ENCODE results near the gene C10orf105.
A peak's percentile ranks its signal among the peaks of the same experiment; 100 is the strongest.

The C10orf105 gene

GRCh38 chr10:71737001-71737833, 17.6 kb upstream of the C10orf105 start:
- no peak for DNase-seq

- DNase-seq: no peak
These were observed 17.0 kb upstream of the C10orf105 start for GRCh38 chr10:71736570-71736952.

DNA sequence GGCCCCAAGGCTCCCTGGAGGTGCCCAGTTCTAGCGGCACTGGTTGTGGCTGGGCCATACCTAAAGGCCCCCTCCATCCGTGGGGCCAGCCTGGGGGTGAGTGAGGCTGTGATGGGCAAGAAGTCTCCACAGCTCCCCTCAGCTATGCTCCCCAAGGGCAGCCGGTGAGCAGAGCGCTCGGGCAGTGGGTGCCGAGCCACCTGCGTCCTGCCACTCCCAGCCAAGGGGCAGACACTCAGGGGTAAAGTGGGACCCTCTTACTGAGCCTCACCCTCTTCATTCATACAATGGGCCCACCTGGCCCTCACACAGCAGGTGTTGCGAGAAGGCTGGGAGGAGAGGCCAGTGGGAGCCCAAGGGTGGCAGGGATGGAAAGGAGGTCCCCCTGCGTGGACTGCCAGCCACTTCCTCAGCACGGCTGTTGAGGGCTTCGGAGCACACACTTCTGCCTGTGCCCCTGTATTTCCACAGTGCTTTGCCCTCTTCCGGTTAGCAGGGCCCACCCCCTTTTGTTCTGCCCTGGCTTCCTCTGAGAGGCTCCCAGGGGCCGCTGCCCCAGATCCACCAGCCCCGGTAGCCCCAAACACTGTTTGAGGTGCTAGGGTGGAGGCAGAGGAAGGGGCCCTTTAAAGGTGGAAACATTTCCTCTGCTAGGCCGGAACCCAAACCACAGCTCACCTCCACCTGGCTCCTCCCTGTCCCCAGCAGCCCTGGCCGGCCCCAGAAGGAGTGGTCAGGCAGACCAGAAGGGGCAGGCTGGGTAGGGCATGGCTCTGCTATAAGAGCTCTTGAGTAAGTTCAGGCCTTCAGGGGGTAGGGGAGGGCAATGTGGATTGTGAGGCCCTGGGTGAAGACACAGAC, 16.4 kb upstream of the C10orf105 start:
- DNase-seq: peak; percentile 68

DNA sequence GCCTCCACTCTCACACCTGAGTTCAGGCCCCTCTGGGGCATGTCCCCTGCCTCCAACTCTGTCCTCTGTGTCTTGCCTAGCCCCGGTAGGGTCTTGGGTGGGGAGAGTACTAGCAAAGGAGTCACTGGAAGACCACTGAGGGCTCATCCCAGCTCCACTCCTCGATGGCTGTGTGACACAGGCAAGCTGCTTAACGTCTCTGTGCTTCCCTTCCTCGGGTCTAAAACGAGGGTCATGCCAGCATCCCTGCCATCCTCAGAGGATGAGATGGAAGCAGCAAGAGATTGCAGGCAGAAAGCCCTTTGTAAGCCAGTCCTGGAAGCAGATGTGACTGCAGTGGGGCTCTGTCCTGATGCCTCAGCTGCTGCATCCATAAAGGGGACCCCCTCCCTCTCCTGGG, 15.2 kb upstream of the C10orf105 start:
- no peak for DNase-seq

- no peak for DNase-seq
These were observed 12.2 kb upstream of the C10orf105 start for GRCh38 chr10:71731791-71732190.

GRCh38 chr10:71729161-71729636, 9.6 kb upstream of the C10orf105 start:
- DNase-seq: no peak

DNA sequence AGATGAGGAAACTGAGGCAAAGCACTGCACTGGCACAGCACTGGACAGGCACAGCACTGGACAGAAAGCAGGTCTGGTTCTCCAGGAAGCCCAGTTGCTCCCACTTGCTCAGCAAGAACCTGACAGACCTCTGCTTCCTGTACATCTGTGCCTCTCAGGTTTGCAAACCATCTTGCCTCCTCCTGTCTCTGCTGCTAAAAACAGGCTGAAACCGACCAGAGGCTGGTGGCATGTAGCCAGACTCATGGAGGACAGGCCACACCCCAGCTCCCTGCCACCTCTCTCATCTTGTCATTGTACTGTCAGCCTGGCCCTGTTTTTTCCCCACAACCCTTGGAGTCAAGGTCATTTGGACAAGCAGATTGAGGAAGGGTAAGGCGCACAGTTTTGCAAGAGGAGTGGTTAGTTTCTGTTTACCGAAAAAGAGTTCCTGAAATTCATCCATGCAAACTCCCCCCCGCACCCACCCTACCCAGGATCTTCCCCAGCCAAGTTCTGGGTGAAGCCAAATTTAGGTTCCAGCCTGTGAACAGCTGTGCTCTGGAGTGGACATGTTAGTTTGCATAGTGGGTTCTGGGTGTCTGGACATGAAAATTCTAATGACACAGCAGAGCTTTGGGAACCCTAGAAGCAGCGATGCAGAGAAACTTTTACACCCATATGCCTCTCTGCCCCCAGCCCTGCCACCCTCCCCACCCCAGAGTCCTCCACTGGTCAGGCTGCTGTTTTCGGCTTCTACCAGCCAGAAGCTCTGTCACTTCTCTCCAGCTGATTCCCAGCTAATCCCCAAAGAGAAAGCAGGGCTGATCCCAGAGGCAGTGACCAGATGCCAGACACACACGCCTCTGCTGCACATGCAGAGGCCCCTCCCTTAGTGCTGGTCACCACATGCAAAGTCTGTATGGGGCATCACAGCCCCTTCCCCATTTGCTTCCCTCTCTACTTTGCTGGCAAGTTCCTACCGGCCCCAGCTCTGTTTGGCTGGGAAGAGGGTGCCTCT, 8.5 kb upstream of the C10orf105 start:
- peak; percentile 83 for DNase-seq

DNA sequence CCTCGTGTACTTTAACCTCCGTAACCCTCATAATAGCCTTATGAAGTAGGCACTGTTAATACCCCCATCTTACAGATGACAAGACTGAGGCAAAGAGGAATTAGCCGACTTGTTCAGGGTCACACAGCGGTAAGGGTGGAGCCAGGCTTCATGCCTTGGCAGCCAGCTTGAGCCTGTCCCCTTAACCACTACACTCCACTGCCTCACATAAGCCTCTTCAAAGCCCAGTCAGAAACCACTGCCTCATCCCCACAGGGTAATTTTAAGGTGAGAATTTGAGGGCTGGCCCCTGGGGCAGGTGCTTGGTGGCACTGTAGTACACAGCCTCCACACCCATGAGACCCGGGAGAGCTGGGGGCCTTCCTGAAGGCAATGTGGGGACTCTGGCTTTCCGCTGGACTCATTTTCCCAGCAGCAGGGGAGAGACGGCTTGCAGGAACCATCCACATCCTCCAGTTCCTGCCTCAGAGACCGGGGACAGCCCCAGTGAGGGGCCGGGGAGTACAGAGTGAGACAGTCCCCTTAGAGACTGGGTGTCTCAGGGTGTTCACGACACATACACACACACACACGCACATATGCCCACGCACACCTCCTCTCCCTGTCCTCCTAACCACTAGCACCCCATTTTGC, 7.6 kb upstream of the C10orf105 start:
- peak; percentile 73 for DNase-seq

DNA sequence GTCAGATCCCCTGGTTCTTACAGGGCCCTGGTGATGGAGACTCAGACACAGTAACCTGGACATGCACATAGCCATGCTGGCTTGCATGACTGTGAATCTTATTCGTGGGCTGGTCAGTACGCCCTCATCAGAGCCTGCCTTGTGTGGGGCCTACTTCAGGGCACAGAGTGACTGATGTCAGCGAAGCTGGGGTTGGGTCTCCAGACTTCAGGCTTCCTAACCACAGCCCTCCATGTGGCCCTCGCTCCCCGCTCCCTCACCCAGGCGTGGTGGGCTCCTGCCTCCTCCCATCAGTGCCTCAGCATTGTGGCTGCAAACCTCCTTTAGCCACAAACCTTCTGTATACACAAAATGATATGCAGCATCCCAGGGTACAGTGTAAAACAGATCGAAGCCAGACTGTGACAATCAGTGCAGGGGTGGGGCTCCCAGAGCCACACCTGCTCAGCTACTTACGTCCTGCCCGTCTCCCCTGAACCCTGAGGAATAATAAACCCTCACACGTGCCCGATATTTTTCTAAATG, 7.1 kb upstream of the C10orf105 start:
- peak; percentile 58 for DNase-seq

DNA sequence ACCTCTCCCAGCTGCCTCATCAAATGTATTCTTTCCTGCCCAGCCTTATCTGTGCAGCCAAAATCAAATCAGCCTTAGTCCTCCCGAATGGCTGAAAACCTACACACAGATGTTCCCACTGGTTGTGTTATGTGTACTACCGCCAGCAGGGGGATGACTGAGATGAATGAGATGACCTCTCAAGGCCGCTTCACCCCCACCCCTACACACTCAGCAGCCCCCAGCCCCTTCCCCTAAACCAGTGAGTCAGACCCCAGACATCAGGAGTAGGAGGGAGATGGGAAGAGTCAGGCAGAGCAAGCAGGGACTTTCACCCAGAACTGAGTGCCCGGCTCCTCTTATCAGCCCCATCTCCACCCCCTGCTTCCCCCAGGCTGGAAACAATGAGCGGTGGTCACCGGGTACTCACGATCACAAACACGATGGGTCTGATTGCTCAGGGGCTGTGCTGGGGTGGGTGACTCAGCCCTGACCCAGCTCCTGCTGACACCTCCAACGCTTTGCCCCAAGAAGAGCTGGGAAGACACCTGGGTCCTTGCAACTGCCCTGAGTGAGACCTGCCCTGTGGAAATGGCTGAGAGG, 6.5 kb upstream of the C10orf105 start:
- peak; percentile 36 for DNase-seq

DNA sequence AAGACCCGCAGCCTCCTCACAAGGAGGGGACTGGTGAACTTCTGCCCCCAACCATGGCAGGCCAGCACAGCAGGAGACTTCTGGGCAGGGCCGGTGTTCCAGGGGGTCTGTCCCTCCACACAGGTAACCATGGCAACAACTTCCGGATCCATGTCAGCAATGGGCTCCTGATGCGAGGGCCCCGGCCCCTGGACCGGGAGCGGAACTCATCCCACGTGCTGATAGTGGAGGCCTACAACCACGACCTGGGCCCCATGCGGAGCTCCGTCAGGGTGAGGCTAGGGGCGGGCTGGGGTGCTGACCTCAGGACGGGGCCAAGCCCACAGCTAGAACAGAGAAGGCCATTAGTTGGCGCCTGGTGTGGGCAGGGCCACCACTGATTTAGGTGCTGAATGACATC, 5.7 kb upstream of the C10orf105 start:
- DNase-seq: no peak

DNA sequence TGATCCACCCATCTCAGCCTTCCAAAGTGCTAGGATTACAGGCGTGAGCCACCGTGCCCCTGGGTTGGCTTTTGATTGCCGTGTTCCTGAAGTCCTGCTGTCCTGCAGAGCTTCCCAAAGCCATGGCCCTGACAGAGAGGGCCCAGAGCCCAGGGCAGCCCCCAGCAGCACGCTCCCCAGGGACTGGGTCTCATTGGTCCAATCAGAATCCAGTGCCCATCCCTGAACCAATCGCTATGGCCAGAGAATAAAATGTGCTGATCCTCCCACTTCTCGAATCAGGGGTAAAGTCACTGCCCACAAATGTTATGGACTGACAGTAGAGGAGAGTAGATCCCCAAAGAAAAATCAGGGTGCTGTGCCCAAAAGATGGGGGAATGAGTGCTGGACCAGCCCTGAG, 5.0 kb upstream of the C10orf105 start:
- DNase-seq: no peak

GRCh38 chr10:71723311-71723710, 3.7 kb upstream of the C10orf105 start:
- no peak for DNase-seq

DNA sequence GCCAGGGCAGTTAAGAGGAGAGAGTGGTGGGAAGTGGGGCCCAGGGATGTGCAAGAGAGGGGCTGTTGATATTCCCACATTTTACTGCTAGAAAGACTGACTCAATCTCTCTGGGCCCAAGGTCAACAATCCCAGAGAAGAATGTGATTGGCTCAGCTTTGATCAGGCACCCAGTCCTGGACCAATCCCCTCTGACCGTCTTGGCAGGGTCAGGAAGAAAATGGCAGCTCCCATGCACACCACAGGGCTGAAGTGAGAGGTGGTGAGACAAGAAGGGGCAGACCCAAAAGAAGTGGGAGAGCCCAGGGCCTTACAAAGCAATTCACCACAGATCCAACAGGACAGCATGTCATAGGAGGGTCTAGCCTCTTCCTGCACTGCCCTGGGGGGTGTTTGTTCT, 3.3 kb upstream of the C10orf105 start:
- DNase-seq: no peak

GRCh38 chr10:71721313-71721712, 1.7 kb upstream of the C10orf105 start:
- no peak for DNase-seq

GRCh38 chr10:71720288-71720687, 710 bp upstream of the C10orf105 start:
- DNase-seq: no peak

GRCh38 chr10:71719042-71719441, 536 bp downstream of the C10orf105 start:
- no peak for DNase-seq

- DNase-seq: no peak
These were observed 1.3 kb downstream of the C10orf105 start for GRCh38 chr10:71718165-71718698.

DNA sequence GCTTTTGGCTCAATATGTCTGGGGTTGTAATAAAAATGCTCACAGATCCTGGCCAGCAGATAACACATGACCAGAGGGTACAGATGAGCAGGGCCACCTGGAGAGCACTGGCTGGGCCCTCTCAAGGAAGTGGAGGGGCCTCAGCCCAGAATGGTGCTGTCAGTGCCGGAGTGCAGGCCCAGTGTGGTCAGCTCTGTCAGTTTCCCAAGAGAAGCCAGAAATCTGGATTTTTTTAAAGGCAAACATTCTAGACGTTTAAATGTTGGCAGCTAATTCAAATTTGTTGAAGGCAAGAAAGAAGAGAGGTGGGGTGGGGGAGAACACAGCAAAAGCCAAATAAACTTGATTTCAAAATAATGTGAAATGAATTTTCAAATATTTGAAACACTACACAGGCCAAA, 2.0 kb downstream of the C10orf105 start:
- DNase-seq: no peak

DNA sequence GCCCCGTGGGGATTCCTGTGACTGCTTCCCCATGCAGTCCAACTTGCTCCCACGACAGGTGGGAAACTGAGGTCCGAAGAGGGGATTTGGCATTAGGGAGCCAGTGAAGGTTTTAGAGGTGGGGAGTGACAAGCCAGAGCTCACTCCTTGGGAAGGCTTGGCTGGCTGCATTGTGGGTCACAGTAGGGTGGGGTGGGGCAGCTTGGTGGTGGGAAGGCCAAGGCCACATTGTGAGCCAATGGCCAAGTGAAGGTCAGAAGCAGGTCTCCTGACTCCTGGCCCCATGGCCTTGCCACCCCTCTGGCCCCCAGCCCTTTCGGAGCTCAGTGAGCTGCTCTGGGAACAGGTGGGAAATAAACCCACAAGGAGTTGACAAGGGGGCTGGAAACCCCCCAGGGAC, 2.5 kb downstream of the C10orf105 start:
- DNase-seq: no peak

DNA sequence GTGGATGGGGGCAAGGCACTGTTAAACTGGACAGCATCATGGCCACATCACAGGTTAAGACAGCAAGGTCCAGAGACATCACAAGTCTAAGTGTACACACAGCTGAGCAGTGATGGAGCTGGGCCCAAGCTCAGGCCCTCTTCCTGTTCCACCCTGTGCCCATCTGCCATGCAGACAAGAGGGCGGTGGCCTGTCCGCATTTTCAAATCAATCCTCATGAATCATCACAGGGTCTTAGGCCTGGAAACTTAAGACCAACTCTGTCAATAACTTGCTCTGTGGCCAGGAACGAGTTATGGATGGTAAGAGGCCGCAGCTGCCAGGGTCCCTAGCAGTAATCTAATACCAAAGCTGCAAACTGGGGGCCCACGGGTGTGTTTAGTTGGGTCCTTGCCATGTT, 3.2 kb downstream of the C10orf105 start:
- DNase-seq: no peak
